PC-9 (cell line): Measurements from ENCODE around the gene SPATA25. TPM values are rescaled to one million over a fixed set of nuclear protein-coding genes. Genes with fewer than 3 reads are reported as not detected.

Experiments
- BruUV-seq: library from RNA; stranded (reverse); fragments of 400-500 nt; replicated peaks from 2 replicates; lab custom pipeline; 2021; lab: Mats Ljungman, UMichigan
- CTCF ChIA-PET: fragments of 300-600 bp; sonication (Branson Sonifier 250); formaldehyde crosslinking; loops from one replicate; lab custom pipeline; 2022; ENCODE audit warnings: antibody characterized with exemption; lab: Charles Lee
- POLR2A ChIA-PET: fragments of 300-600 bp; sonication (Branson Sonifier 250); formaldehyde crosslinking; loops from one replicate; lab custom pipeline; 2022; ENCODE audit warnings: antibody characterized with exemption; ENCODE audit not compliant: unreplicated experiment; lab: Charles Lee
- DNase-seq, 2 experiments: peaks; one replicate each; pipeline versions ENCODE4 v3.0.0 to v3.0.0-alpha.2; 2015 to 2022; ENCODE audit warnings: mixed read lengths in 1 of 2
- H2AFZ ChIP-seq: fragments of 200-600 bp; sonication (generic); 2 replicates; pipeline ENCODE4 v1.8.1; 2017; ENCODE audit warnings: antibody characterized with exemption
- H3F3A ChIP-seq: fragments of 200-600 bp; sonication (generic); 2 replicates; pipeline ENCODE4 v1.8.1; 2017; ENCODE audit warnings: antibody characterized with exemption, mild to moderate bottlenecking, low read depth; ENCODE audit not compliant: insufficient read depth
- H3K27ac ChIP-seq: fragments of 200-600 bp; sonication (generic); 2 replicates; pipeline ENCODE4 v1.6.1; 2016; ENCODE audit warnings: mixed run types
- H3K27me3 ChIP-seq: fragments of 200-600 bp; sonication (generic); 2 replicates; pipeline ENCODE4 v1.6.1; 2016; ENCODE audit warnings: low read depth, mixed run types; ENCODE audit not compliant: insufficient read depth
- H3K36me3 ChIP-seq: fragments of 200-600 bp; sonication (generic); 2 replicates; pipeline ENCODE4 v1.6.1; 2016; ENCODE audit warnings: low read depth, mixed run types
- H3K4me1 ChIP-seq: fragments of 200-600 bp; sonication (generic); replicated peaks from 2 replicates; pipeline ENCODE4 v1.6.1; 2016; ENCODE audit warnings: mixed run types; ENCODE audit not compliant: insufficient read depth
- H3K4me2 ChIP-seq: fragments of 200-600 bp; sonication (generic); 2 replicates; pipeline ENCODE4 v1.6.1; 2017; ENCODE audit warnings: mixed run types
- H3K4me3 ChIP-seq: fragments of 200-600 bp; sonication (generic); 2 replicates; pipeline ENCODE4 v1.6.1; 2016; ENCODE audit warnings: mixed run types
- H3K79me2 ChIP-seq: fragments of 200-600 bp; sonication (generic); 2 replicates; pipeline ENCODE4 v1.6.1; 2017; ENCODE audit warnings: low read depth, mixed run types
- H3K9me2 ChIP-seq: fragments of 200-600 bp; sonication (generic); 2 replicates; pipeline ENCODE4 v1.8.1; 2017; ENCODE audit warnings: mild to moderate bottlenecking; ENCODE audit not compliant: insufficient read depth
- H3K9me3 ChIP-seq: fragments of 200-600 bp; sonication (generic); 2 replicates; pipeline ENCODE4 v1.8.1; 2016; ENCODE audit warnings: low read depth; ENCODE audit not compliant: insufficient read depth
- H4K20me1 ChIP-seq: fragments of 200-600 bp; sonication (generic); 2 replicates; pipeline ENCODE4 v1.8.1; 2017; ENCODE audit not compliant: insufficient read depth
- CTCF ChIP-seq: fragments of 200-600 bp; sonication (generic); conservative IDR thresholded peaks from 2 replicates; pipeline ENCODE4 v1.6.1; 2017; ENCODE audit warnings: mixed run types, antibody characterized with exemption, mild to moderate bottlenecking, moderate library complexity
- EZH2 ChIP-seq: fragments of 200-600 bp; sonication (generic); IDR thresholded peaks from 2 replicates; pipeline ENCODE4 v1.8.0; 2017; ENCODE audit warnings: antibody characterized with exemption, low read depth
- intact Hi-C: fragments of 100-400 bp; cut with micrococcal nuclease; formaldehyde crosslinking; loops from one replicate; pipeline ENCODE4 v1.10.0; 2022; ENCODE audit not compliant: unreplicated experiment
- total RNA-seq: library from RNA; stranded (reverse); gene quantifications from 2 replicates; pipeline ENCODE4 v1.2.3, GENCODE V29; 2021

SPATA25 gene
- total RNA-seq, 1 experiment from 2014 or later = 5.2 TPM

GRCh38 chr20:45867819-45868176 is 19.6 kb downstream of the SPATA25 start:
- Histone ChIP-seq H3F3A (peaks cover 25% of the 10 kb centered on the region; the same call in 1 of the 2 replicates), H3K27me3 (no peaks in the 10 kb centered on the region), H3K36me3 (no peaks in the 10 kb centered on the region), H3K27ac (peak overlapping the region; percentile 41), H2AFZ (no peak overlapping the region), H3K4me1 (peaks cover 28% of the 10 kb centered on the region), H3K4me2 (peak overlapping the region; percentile 25), H3K4me3 (no peak overlapping the region), H3K9me2 (no peaks in the 10 kb centered on the region), H4K20me1 (no peaks in the 10 kb centered on the region), H3K79me2 (no peaks in the 10 kb centered on the region), H3K9me3 (no peaks in the 10 kb centered on the region)
- no TSS peak for BruUV-seq
- no peak for TF ChIP-seq EZH2
- intact Hi-C loops = no loop called here
- POLR2A ChIA-PET = interaction anchor here (0.6 kb wide), 4 partner anchors 11 to 74 kb away, joined by 3 to 17 read pairs (median 5); no protein-coding TSS in a partner anchor
- CTCF ChIA-PET = no interaction called here
- DNase-seq = peak in 1 of 2 experiments; percentile 93

- ChIA-PET POLR2A (interaction anchor here (0.6 kb wide), 5 partner anchors 11 to 74 kb away, joined by 3 to 17 read pairs (median 4); no protein-coding TSS in a partner anchor), CTCF (no interaction called here)
- Histone ChIP-seq H4K20me1 (no peaks in the 10 kb centered on the region), H3K4me3 (no peak overlapping the region), H3K36me3 (no peaks in the 10 kb centered on the region), H3K4me1 (peaks cover 23% of the 10 kb centered on the region), H3K9me3 (no peaks in the 10 kb centered on the region), H3K4me2 (peak overlapping the region; percentile 25), H3K9me2 (no peaks in the 10 kb centered on the region), H3K27me3 (no peaks in the 10 kb centered on the region), H2AFZ (no peak overlapping the region), H3F3A (peaks cover 22% of the 10 kb centered on the region; the same call in 1 of the 2 replicates), H3K79me2 (no peaks in the 10 kb centered on the region), H3K27ac (peak overlapping the region; percentile 41)
- DNase-seq = peak in 1 of 2 experiments; percentile 30
- TF ChIP-seq CTCF (no peak), EZH2 (no peak)
- intact Hi-C loops = no loop called here
- no TSS peak for BruUV-seq
Observed at GRCh38 chr20:45867136-45867818, 20.1 kb downstream of the SPATA25 start.

- no peaks in the 10 kb centered on the region for H3K36me3 ChIP-seq
- no peak overlapping the region for H3K27ac ChIP-seq
- no TSS peak for BruUV-seq
- H3K79me2 ChIP-seq = no peaks in the 10 kb centered on the region
- no peaks in the 10 kb centered on the region for H3K9me2 ChIP-seq
- peaks cover 15% of the 10 kb centered on the region; the same call in 1 of the 2 replicates for H3F3A ChIP-seq
- TF ChIP-seq EZH2 = no peak
- no peak for TF ChIP-seq CTCF
- no peak for DNase-seq
- intact Hi-C loops = no loop called here
- peaks cover 15% of the 10 kb centered on the region for H3K4me1 ChIP-seq
- H2AFZ ChIP-seq = no peak overlapping the region
- no peaks in the 10 kb centered on the region for H3K9me3 ChIP-seq
- H3K4me2 ChIP-seq = no peak overlapping the region
- H3K27me3 ChIP-seq = no peaks in the 10 kb centered on the region
- H4K20me1 ChIP-seq = no peaks in the 10 kb centered on the region
- CTCF ChIA-PET = no interaction called here
- H3K4me3 ChIP-seq = no peak overlapping the region
- POLR2A ChIA-PET = interaction anchor here (0.7 kb wide), 1 partner anchor 40 kb away, joined by 11 read pairs; no protein-coding TSS in a partner anchor
Observed at GRCh38 chr20:45866454-45866853, 21.0 kb downstream of the SPATA25 start.
